GM12865 (cell line): Measurements from ENCODE around the gene GPR84.

Experiments
- DNase-seq: peaks from one replicate; pipeline ENCODE4 v3.0.0; 2010; ENCODE audit warnings: low read depth
- H3K4me3 ChIP-seq: 2 replicates; pipeline ENCODE4 v1.5.1; 2011; ENCODE audit warnings: mild to moderate bottlenecking, low read depth, low read length, control low read depth
- CTCF ChIP-seq: IDR thresholded peaks from 2 replicates; pipeline ENCODE4 v1.5.1; 2011; ENCODE audit warnings: low read length, control low read depth, low read depth, inconsistent platforms; ENCODE audit not compliant: insufficient read depth; ENCODE audit errors: missing control alignments

Gene GPR84

GRCh38 chr12:54321363-54321762 is 42.9 kb downstream of the GPR84 start:
- TF ChIP-seq CTCF: no peak
- H3K4me3 ChIP-seq: no peak overlapping the region

More at GRCh38 chr12:54321363-54321762, 42.9 kb downstream of the GPR84 start:
- no peak for DNase-seq
